Bladder microvascular endothelial cell (primary cell): ENCODE results near the gene RNPEP. TPM values are rescaled to one million over a fixed set of nuclear protein-coding genes. Genes with fewer than 3 reads are reported as not detected.

ENCODE experiments used
- total RNA-seq: library from RNA; depleted of rRNA; stranded (reverse); fragments of >200 nt; gene quantifications from 2 replicates; pipeline ENCODE4 v1.2.3, GENCODE V29; 2014

Gene RNPEP, protein sequence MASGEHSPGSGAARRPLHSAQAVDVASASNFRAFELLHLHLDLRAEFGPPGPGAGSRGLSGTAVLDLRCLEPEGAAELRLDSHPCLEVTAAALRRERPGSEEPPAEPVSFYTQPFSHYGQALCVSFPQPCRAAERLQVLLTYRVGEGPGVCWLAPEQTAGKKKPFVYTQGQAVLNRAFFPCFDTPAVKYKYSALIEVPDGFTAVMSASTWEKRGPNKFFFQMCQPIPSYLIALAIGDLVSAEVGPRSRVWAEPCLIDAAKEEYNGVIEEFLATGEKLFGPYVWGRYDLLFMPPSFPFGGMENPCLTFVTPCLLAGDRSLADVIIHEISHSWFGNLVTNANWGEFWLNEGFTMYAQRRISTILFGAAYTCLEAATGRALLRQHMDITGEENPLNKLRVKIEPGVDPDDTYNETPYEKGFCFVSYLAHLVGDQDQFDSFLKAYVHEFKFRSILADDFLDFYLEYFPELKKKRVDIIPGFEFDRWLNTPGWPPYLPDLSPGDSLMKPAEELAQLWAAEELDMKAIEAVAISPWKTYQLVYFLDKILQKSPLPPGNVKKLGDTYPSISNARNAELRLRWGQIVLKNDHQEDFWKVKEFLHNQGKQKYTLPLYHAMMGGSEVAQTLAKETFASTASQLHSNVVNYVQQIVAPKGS
- total RNA-seq = 33.0 and 41.5 TPM in 2 replicates

DNA sequence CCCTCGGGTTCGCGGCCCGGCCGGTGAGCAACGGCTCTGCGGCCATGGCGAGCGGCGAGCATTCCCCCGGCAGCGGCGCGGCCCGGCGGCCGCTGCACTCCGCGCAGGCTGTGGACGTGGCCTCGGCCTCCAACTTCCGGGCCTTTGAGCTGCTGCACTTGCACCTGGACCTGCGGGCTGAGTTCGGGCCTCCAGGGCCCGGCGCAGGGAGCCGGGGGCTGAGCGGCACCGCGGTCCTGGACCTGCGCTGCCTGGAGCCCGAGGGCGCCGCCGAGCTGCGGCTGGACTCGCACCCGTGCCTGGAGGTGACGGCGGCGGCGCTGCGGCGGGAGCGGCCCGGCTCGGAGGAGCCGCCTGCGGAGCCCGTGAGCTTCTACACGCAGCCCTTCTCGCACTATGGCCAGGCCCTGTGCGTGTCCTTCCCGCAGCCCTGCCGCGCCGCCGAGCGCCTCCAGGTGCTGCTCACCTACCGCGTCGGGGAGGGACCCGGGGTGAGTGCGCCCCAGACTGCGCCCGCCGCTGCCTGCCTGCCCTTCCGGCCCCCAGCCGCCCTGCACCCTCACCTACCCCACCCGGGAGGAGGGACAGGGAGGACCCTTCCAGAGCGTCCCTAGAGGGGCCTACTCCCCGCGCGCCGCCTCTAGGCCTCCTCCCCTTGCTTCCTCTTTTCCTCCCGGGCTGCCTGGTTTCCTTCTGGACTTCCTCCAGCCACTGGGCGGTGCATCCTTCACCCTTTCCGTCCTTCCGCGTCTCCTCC is at the start of gene RNPEP:
Gene RNPEP, plus strand, starts transcription at position 26 of the 757 bp plus-strand sequence. Its CDS starts 19 bp downstream, at position 45.

DNA sequence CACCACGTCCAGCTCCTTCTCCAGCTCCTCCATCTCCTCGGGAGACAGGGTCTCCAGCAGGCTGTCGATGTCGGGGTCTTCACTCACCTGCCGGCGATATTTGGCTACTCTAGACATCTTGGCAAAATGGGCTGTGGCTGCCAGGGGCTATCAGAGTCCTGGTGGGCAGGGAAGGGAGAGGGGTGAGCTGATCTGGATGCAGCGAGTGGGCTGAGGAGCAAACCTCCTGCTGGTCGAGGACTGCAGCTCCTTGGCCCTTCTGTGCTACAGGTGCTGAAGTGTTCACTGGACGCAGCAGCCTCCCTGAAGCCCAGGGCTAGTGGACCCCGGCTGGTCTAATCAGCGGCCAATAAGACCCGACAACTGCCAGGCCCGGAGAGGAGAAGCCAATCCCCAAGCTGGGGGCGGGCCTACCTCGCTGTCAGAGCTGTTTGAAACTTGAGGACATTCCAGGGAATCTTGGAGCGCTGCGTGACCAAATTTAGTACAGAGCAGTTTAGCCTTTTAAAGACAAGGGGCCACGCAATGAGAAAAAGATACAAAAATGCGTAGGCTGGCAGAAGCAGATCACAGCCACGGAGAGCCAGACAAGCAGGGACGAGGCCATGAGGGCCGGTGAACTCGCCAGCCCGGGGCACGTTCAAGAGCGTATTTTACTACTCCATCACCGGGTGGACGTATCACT is 36.1 kb upstream of the RNPEP start, which contains the start of gene LMOD1:
Gene LMOD1, minus strand, starts transcription at position 325 of the 685 bp plus-strand sequence. Its CDS starts 208 bp downstream, at position 117.

DNA sequence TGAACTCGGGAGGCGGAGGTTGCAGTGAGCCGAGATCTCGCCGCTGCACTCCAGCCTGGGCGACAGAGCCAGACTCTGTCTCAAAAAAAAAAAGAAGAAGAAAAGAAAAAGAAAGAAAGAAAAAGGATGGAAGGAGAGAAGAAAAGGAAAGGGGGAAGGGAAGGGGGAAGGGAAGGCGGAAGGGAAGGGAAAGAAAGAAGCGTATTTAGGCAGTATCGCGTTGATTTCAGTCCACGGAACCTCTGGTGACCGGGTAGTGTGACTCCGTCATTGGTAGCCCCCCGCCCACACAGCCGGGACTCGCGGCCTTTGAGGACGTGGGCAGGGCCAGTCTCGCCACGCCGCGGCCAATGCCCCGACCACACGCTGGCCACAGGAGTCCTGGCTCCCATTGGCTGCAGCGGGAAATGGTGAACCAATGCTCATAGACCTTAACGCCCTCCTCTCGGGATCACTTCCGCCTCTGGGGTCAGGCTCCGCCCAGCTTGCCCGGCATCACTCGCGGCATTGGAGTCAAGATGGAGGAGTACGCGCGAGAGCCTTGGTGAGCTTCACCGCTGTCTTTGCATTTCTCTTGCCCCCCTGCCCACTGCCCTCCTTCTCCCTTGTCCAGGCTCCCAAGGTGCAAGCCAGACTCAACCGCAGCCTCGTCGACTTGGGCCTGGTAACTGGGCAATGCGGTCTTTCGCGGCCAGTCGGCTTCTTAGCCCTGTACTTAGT is 27.3 kb upstream of the RNPEP start, which contains the start of gene TIMM17A:
Gene TIMM17A, plus strand, starts transcription at position 495 of the 720 bp plus-strand sequence. Its CDS starts 24 bp downstream, at position 519.

DNA sequence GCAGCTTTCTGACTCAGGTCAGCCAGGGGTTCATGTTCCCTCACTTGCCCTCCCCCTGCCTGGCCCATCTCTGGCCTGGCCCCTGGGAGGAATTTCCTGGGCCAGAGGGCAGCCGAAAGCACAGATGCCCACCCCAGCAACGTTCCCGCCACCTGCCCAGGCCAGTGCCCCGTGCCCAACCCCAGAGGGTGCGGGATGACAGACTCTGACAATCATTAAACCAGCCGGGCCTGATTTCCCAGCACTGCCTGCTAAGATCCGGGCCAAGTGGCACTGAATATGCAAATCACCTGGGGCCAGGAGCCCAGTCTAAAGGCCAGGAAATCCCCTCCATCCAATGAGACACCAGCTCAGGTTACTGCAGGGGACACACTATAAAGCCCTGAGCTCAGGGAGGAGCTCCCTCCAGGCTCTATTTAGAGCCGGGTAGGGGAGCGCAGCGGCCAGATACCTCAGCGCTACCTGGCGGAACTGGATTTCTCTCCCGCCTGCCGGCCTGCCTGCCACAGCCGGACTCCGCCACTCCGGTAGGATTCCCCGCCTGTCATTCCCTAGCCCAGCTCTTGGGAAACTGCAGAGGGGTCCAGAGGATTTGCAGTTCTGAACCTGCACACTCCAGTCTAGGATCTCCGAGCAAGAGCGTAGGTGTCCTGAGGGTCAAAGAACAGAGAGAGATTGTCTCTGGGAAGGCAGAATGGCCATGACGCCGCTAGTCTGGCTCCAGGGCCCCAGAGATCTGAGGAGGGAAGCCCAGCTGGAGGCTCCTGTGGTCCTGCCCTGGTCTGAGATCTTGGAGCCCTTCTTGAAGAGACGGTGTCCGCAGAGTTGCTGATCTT is 27.9 kb downstream of the RNPEP start, which contains the start of gene ELF3:
Gene ELF3, plus strand, starts transcription at position 408 of the 836 bp plus-strand sequence. CDS start 550 bp downstream, outside the sequence.

Other genes starting within 250 kb of the RNPEP start
- 28.5 and 50.0 TPM in 2 replicates for gene IPO9, start 153.5 kb upstream of the RNPEP start, total RNA-seq
- gene SHISA4, start 93.8 kb upstream of the RNPEP start, total RNA-seq = 9.5 and 9.6 TPM in 2 replicates
- gene LMOD1, start 36.1 kb upstream of the RNPEP start, total RNA-seq = under 0.01 and 0.32 TPM in 2 replicates
- gene TIMM17A, start 27.1 kb upstream of the RNPEP start, total RNA-seq = 50.3 and 66.6 TPM in 2 replicates
- gene ELF3, start 27.9 kb downstream of the RNPEP start, total RNA-seq = under 0.01 and 0.13 TPM in 2 replicates
- not detected in 2 replicates for gene GPR37L1, start 140.3 kb downstream of the RNPEP start, total RNA-seq
- 15.9 and 29.1 TPM in 2 replicates for gene ARL8A, start 162.1 kb downstream of the RNPEP start, total RNA-seq
- gene PTPN7, start 178.0 kb downstream of the RNPEP start, total RNA-seq = 0.13 and 0.49 TPM in 2 replicates
- not detected in 2 replicates for gene LGR6, start 211.2 kb downstream of the RNPEP start, total RNA-seq